MCF 10A (cell line): ENCODE data around the gene TNFAIP1. TPM values are rescaled to one million over a fixed set of nuclear protein-coding genes. Genes with fewer than 3 reads are reported as not detected.

Experiments
- BruUV-seq: library from RNA; stranded (reverse); fragments of 400-500 nt; replicated peaks from 2 replicates; lab custom pipeline; 2021; lab: Mats Ljungman, UMichigan
- CTCF ChIA-PET: fragments of 300-600 bp; sonication (Branson Sonifier 250); formaldehyde crosslinking; extraction: SDS; loops from one replicate; lab custom pipeline; 2021; ENCODE audit warnings: antibody characterized with exemption, inconsistent platforms; lab: Yijun Ruan, JAX
- POLR2A ChIA-PET: fragments of 300-600, 350-650 bp; sonication (Branson Sonifier 250); formaldehyde crosslinking; extraction: SDS; loops from one replicate; lab custom pipeline; 2020; ENCODE audit warnings: antibody characterized with exemption, inconsistent platforms; lab: Yijun Ruan, JAX
- DNase-seq: peaks from one replicate; pipeline ENCODE4 v3.0.0-alpha.2; 2018; ENCODE audit not compliant: unreplicated experiment
- H3K27ac Mint-ChIP-seq: one replicate; pipeline ENCODE4 v1.8.0; 2022; ENCODE audit warnings: mild to moderate bottlenecking, low read depth, mixed read lengths; ENCODE audit not compliant: unreplicated experiment
- H3K27me3 Mint-ChIP-seq: one replicate; pipeline ENCODE4 v1.8.0; 2022; ENCODE audit warnings: mixed read lengths; ENCODE audit not compliant: insufficient read depth, unreplicated experiment
- H3K36me3 Mint-ChIP-seq: one replicate; pipeline ENCODE4 v1.8.0; 2022; ENCODE audit warnings: mild to moderate bottlenecking, moderate library complexity, mixed read lengths; ENCODE audit not compliant: insufficient read depth, unreplicated experiment
- H3K4me1 Mint-ChIP-seq: one replicate; pipeline ENCODE4 v1.8.0; 2022; ENCODE audit warnings: mixed read lengths; ENCODE audit not compliant: insufficient read depth, unreplicated experiment
- H3K4me3 Mint-ChIP-seq: one replicate; pipeline ENCODE4 v1.8.0; 2022; ENCODE audit warnings: mild to moderate bottlenecking, moderate library complexity, mixed read lengths; ENCODE audit not compliant: unreplicated experiment
- H3K9me3 Mint-ChIP-seq: one replicate; pipeline ENCODE4 v1.8.0; 2022; ENCODE audit warnings: mixed read lengths; ENCODE audit not compliant: unreplicated experiment
- CTCF ChIP-seq: fragments of 200-600 bp; IDR thresholded peaks from one replicate; pipeline ENCODE4 v1.8.0; 2022; ENCODE audit warnings: antibody characterized with exemption, mild to moderate bottlenecking; ENCODE audit not compliant: unreplicated experiment
- intact Hi-C: fragments of 100-400 bp; cut with micrococcal nuclease; formaldehyde crosslinking; loops from 2 replicates; pipeline ENCODE4 v1.14.1; 2022
- total RNA-seq: library from RNA; stranded (reverse); gene quantifications from 2 replicates; pipeline ENCODE4 v1.2.3, GENCODE V29; 2022

Gene TNFAIP1
- total RNA-seq, 1 experiment from 2014 or later, result 65.0 TPM

DNA sequence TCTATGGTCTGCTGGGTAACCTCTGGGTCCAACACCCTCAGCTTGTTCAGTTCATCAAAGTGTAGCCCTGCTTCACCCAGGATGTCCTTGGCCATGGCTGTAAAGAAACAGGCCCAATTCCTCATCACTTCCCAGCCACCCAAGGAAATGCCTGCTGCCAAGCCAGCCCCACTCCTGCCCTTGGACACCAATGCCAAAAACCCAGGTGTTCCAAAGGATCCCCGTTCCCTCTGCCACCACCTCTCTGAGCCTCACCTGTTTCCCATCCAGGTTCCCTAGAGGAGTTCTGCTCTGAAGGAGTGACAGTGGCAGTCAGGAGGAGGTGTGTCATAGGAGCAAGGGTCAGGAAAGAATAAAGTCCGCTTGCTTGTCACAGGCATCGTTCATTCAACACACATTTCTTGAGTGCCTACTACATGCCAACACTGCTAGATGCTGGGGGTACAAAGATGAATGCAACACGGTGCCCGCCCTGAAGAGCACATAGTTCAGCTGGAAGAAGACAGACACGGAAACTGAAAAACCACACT is 3.6 kb upstream of the TNFAIP1 start:
- Mint-ChIP-seq H3K27me3 (no peaks in the 10 kb centered on the region), H3K4me1 (peaks cover 21% of the 10 kb centered on the region), H3K9me3 (no peaks in the 10 kb centered on the region), H3K4me3 (no peak overlapping the region), H3K27ac (no peak overlapping the region), H3K36me3 (peaks cover 52% of the 10 kb centered on the region)
- TF ChIP-seq CTCF, result no peak
- ChIA-PET CTCF (interaction anchor here (0.5 to 2.3 kb wide), 7 partner anchors 11 to 100 kb away, joined by 3 to 11 read pairs (median 5); no protein-coding TSS in a partner anchor), POLR2A (no interaction called here)
- BruUV-seq, result no TSS peak
- no peak for DNase-seq
- intact Hi-C loops, result loop anchor here (10.0 kb wide), 1 partner anchor 213 kb away; no protein-coding TSS in a partner anchor

GRCh38 chr17:28333083-28333746 is 2.3 kb upstream of the TNFAIP1 start:
- ChIA-PET POLR2A (interaction anchor here (0.6 to 4.2 kb wide), 4 partner anchors 13 to 122 kb away, joined by 3 to 107 read pairs (median 44); partner anchors contain the start of gene POLDIP2), CTCF (interaction anchor here (0.6 to 2.4 kb wide), 7 partner anchors 11 to 774 kb away, joined by 3 to 10 read pairs (median 4); no protein-coding TSS in a partner anchor)
- H3K27ac Mint-ChIP-seq, result no peak overlapping the region
- no peak for TF ChIP-seq CTCF
- H3K27me3 Mint-ChIP-seq, result no peaks in the 10 kb centered on the region
- DNase-seq, result no peak
- intact Hi-C loops, result loop anchor here (10.0 kb wide), 1 partner anchor 212 kb away; no protein-coding TSS in a partner anchor
- H3K36me3 Mint-ChIP-seq, result peaks cover 39% of the 10 kb centered on the region
- peak overlapping the region; percentile 96 for H3K4me3 Mint-ChIP-seq
- BruUV-seq, result no TSS peak
- H3K9me3 Mint-ChIP-seq, result no peaks in the 10 kb centered on the region
- peaks cover 34% of the 10 kb centered on the region for H3K4me1 Mint-ChIP-seq

DNA sequence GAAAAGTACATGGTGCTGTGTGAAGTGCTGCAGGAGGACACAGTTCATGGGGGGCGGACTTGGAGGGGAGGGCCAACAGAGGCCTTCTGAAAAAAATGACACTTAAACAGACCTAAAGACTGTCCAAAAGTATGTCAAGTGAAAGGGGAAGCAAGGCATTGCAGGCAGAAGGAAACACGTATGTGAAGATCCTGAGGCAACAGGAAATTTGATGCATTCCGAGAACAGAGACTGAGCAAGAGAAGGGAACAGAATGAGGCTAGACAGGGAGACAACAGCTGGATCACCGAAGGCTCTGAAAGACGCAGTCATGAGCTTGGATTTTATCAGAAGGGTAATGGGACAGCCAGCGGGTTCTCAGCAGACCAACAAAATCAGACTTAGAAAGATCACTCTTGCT is 1.4 kb upstream of the TNFAIP1 start:
- ChIA-PET CTCF (interaction anchor here (0.6 to 2.4 kb wide), 6 partner anchors 12 to 112 kb away, joined by 3 to 10 read pairs (median 4); partner anchors contain the start of gene POLDIP2), POLR2A (interaction anchor here (0.6 to 4.2 kb wide), 12 partner anchors 11 to 105 kb away, joined by 3 to 107 read pairs (median 19); partner anchors contain the start of genes POLDIP2, SLC46A1 and TMEM97)

More for the DNA sequence above, 1.4 kb upstream of the TNFAIP1 start:
- Mint-ChIP-seq H3K36me3 (peaks cover 29% of the 10 kb centered on the region), H3K4me1 (peaks cover 41% of the 10 kb centered on the region), H3K4me3 (peak overlapping the region; percentile 96), H3K27me3 (no peaks in the 10 kb centered on the region), H3K9me3 (no peaks in the 10 kb centered on the region), H3K27ac (peak overlapping the region; percentile 97)
- no TSS peak for BruUV-seq
- intact Hi-C loops, result loop anchor here (10.0 kb wide), 1 partner anchor 211 kb away; no protein-coding TSS in a partner anchor
- no peak for DNase-seq
- TF ChIP-seq CTCF, result no peak
